PFSK-1 (cell line): ENCODE results near the gene MBD5.

Experiments used
- FOXP2 ChIP-seq: optimal IDR thresholded peaks from 2 replicates; pipeline ENCODE3; 2011; ENCODE audit warnings: borderline replicate concordance, control low read depth, inconsistent platforms; ENCODE audit not compliant: insufficient read depth; ENCODE audit errors: extremely low read length, extremely low read depth
- SIN3A ChIP-seq: IDR thresholded peaks from 2 replicates; pipeline ENCODE4 v1.6.1; 2012; ENCODE audit warnings: mild to moderate bottlenecking, low read length, moderate library complexity, borderline replicate concordance; ENCODE audit not compliant: insufficient read depth

DNA sequence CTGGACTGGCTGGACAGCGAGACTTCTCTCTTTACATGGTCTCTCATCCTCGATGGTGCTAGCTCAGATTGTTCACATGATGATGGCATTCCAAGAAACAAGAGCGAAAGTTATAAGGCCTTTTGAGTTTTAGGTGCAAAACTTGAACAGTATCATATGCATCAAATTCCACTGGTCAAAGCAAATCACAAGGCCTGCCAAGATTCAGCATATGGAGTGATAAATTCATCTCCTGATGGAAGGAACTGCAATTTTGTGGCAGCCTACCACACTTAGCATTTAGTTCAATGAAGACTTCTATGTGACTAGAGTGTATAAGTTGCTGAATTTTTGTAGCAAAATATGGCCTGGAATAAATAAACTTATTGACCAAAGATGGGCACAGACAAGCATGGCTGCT, 429.6 kb downstream of the MBD5 start:
- TF ChIP-seq SIN3A (no peak), FOXP2 (no peak)
